HEK293T (cell line): ENCODE measurements around the gene EDARADD.
A peak's percentile ranks its signal among the peaks of the same experiment; 100 is the strongest.

ENCODE experiments used
- CTCF ChIA-PET: fragments of 350-600 bp; formaldehyde crosslinking; extraction: SDS; loops from one replicate; lab custom pipeline; 2021; ENCODE audit warnings: antibody characterized with exemption, inconsistent platforms; lab: Yijun Ruan, JAX
- POLR2A ChIA-PET: fragments of 350-600 bp; formaldehyde crosslinking; extraction: SDS; loops from one replicate; lab custom pipeline; 2020; ENCODE audit warnings: antibody characterized with exemption, inconsistent platforms; lab: Yijun Ruan, JAX
- DNase-seq: peaks from one replicate; pipeline ENCODE4 v3.0.0; 2012; ENCODE audit warnings: mixed read lengths; ENCODE audit errors: extremely low spot score
- ARNT ChIP-seq: fragments of 450-650 bp; IDR thresholded peaks from 2 replicates; pipeline ENCODE4 v1.6.1; 2017; ENCODE audit warnings: mild to moderate bottlenecking
- BHLHE40 ChIP-seq: fragments of 450-650 bp; IDR thresholded peaks from 2 replicates; pipeline ENCODE4 v1.6.1; 2016; ENCODE audit warnings: mild to moderate bottlenecking, moderate library complexity, borderline replicate concordance
- CTBP1 ChIP-seq: fragments of 450-650 bp; IDR thresholded peaks from 2 replicates; pipeline ENCODE4 v1.6.1; 2016; ENCODE audit warnings: borderline replicate concordance
- ELF4 ChIP-seq: fragments of 450-650 bp; IDR thresholded peaks from 2 replicates; pipeline ENCODE4 v1.6.1; 2017; ENCODE audit warnings: antibody characterized with exemption
- FOXA1 ChIP-seq: fragments of 450-650 bp; IDR thresholded peaks from 2 replicates; pipeline ENCODE4 v1.6.1; 2016; ENCODE audit warnings: mild to moderate bottlenecking
- FOXK2 ChIP-seq: fragments of 450-650 bp; IDR thresholded peaks from 2 replicates; pipeline ENCODE4 v1.6.1; 2016; ENCODE audit warnings: mild to moderate bottlenecking
- FOXM1 ChIP-seq: fragments of 450-650 bp; IDR thresholded peaks from 2 replicates; pipeline ENCODE4 v1.6.1; 2017; ENCODE audit warnings: mild to moderate bottlenecking, borderline replicate concordance
- HDGF ChIP-seq: fragments of 450-650 bp; IDR thresholded peaks from 2 replicates; pipeline ENCODE4 v1.6.1; 2017; ENCODE audit warnings: antibody characterized with exemption, borderline replicate concordance
- L3MBTL2 ChIP-seq: fragments of 450-650 bp; conservative IDR thresholded peaks from 2 replicates; pipeline ENCODE4 v1.6.1; 2016; ENCODE audit warnings: mild to moderate bottlenecking
- LEF1 ChIP-seq: fragments of 450-650 bp; IDR thresholded peaks from 2 replicates; pipeline ENCODE4 v1.6.1; 2017; ENCODE audit warnings: mild to moderate bottlenecking, borderline replicate concordance
- NFRKB ChIP-seq: fragments of 450-650 bp; IDR thresholded peaks from 2 replicates; pipeline ENCODE4 v1.6.1; 2016; ENCODE audit warnings: mild to moderate bottlenecking, moderate library complexity
- SP1 ChIP-seq: fragments of 450-650 bp; IDR thresholded peaks from 2 replicates; pipeline ENCODE4 v1.6.1; 2017
- SUZ12 ChIP-seq: fragments of 450-650 bp; IDR thresholded peaks from 2 replicates; pipeline ENCODE4 v1.6.1; 2016; ENCODE audit warnings: mild to moderate bottlenecking
- TARDBP ChIP-seq: fragments of 450-650 bp; IDR thresholded peaks from 2 replicates; pipeline ENCODE4 v1.6.1; 2016
- ZNF384 ChIP-seq: fragments of 450-650 bp; IDR thresholded peaks from 2 replicates; pipeline ENCODE4 v1.6.1; 2016
- TF ChIP-seq, protein P1 (sequence below): fragments of 450-650 bp; IDR thresholded peaks from 2 replicates; pipeline ENCODE4 v1.6.1; 2016

The EDARADD gene

DNA sequence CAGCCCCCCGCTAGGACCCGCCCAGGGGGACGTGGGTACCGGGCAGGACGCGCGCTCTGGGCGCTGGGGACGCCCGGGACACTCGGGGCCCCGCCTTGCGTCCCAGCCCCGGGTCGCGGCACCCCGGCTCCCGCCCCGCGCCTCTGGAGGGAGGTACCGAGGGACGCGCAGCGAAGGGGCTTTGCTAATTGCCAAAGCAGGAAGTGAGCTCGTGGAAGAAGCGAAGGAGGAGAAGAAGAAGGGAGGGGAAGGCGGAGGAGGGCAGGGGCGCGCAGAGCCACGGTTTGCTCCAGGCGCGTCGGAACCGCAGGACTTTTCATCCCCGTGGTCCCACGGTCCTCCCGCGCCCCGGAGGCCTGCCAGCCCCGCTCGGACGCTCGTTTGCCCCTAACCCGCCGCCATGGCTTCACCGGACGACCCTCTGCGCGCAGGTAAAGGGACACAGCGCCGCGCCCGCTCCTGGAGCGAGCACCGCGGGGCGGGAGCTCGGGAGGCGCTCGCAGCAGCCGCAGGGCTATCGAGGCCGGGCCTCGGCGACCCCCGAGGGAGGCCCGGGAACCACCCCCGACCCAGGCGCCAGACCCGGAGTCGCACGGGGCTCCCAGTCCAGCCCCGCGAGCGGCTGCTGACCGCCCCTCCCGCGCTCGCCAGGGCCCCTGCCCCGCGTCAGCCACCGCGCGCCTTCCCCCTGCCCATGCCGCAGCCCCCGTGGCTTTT lies 1.3 kb downstream of the EDARADD start:
- DNase-seq: peak; percentile 70
- TF ChIP-seq FOXA1: no peak
- TF ChIP-seq FOXK2: no peak
- no peak for TF ChIP-seq ARNT
- no peak for TF ChIP-seq ZNF384
- no peak for TF ChIP-seq CTBP1
- no peak for TF ChIP-seq NFRKB
- TF ChIP-seq ELF4: no peak
- no peak for TF ChIP-seq TARDBP
- TF ChIP-seq, protein P1, sequence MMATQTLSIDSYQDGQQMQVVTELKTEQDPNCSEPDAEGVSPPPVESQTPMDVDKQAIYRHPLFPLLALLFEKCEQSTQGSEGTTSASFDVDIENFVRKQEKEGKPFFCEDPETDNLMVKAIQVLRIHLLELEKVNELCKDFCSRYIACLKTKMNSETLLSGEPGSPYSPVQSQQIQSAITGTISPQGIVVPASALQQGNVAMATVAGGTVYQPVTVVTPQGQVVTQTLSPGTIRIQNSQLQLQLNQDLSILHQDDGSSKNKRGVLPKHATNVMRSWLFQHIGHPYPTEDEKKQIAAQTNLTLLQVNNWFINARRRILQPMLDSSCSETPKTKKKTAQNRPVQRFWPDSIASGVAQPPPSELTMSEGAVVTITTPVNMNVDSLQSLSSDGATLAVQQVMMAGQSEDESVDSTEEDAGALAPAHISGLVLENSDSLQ: no peak
- no peak for TF ChIP-seq L3MBTL2
- TF ChIP-seq FOXM1: no peak
- TF ChIP-seq LEF1: no peak
- no peak for TF ChIP-seq BHLHE40
- no peak for TF ChIP-seq SUZ12
- TF ChIP-seq SP1: no peak
- no peak for TF ChIP-seq HDGF
- CTCF ChIA-PET: interaction anchor here (0.6 kb wide), 1 partner anchor 72 kb away, joined by 4 read pairs; no protein-coding TSS in a partner anchor
- POLR2A ChIA-PET: interaction anchor here (0.8 to 3.2 kb wide), 13 partner anchors 9 to 282 kb away, joined by 3 to 13 read pairs (median 4); partner anchors contain the start of gene ERO1B

DNA sequence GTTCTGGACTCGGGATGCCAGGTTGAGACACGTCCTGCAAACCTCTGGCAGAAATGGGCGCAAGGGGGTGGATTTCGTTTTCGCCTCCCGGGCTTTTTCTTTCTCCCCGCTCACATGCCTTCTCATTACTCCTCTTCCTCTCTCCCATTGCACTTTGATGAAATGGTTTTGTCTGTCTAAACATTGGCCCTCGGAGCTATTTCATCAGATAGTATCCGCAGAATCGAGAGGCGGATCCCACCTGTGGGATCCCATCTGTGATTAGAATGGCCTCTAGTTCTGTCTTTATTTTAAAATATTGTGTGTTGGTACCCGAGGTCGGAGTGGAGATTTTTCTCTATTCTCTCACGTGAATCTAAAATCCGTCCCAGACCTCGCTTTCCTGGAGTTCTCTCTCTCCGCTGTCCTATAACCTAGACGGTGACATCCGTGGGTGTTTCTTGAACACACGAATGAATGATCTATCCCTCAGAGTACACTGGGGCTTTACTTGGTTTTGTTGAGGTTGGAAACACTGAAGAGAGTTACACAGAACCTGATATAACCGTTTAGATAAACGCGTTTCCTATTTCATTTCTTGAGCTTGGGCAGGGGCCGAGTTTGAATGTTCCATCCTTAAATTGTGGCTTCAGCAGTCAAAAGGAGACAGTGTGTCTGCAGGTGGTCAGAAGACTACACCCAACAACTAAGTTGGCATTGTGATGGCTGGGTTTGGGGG lies 2.0 kb downstream of the EDARADD start:
- TF ChIP-seq HDGF (no peak), L3MBTL2 (peak; percentile 33; the same call in 1 of the 2 replicates)
- POLR2A ChIA-PET: interaction anchor here (0.7 to 3.2 kb wide), 8 partner anchors 12 to 283 kb away, joined by 3 to 13 read pairs (median 3); no protein-coding TSS in a partner anchor
- no peak for DNase-seq
- CTCF ChIA-PET: interaction anchor here (0.6 kb wide), 1 partner anchor 73 kb away, joined by 4 read pairs; no protein-coding TSS in a partner anchor

DNA sequence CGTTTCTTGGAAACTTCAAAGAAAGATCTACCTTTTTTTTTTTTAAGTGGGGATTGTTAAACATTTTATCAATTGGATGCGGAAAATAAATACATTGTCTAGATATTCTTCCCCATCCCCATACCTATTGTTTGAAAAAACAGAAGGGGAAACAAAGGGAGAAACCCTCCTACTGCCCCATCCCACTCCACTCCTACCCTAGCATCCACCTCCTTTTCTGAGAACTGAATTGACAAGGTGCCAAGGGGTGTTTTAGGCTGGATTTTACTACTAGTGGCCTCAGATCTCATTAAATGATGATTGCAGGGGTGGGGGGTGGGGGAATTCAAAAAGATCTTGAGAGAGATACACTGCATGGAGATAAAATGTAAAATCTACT lies 2.6 kb downstream of the EDARADD start:
- ChIA-PET CTCF (no interaction called here), POLR2A (interaction anchor here (1.0 to 3.2 kb wide), 2 partner anchors 14 to 26 kb away, joined by 3 to 13 read pairs; no protein-coding TSS in a partner anchor)
- DNase-seq: no peak
- TF ChIP-seq LEF1 (no peak), ARNT (no peak), ZNF384 (no peak), TARDBP (no peak), NFRKB (no peak), BHLHE40 (no peak), CTBP1 (no peak), FOXM1 (no peak), FOXK2 (no peak), ELF4 (no peak), L3MBTL2 (no peak)
- TF ChIP-seq, protein P1: no peak

DNA sequence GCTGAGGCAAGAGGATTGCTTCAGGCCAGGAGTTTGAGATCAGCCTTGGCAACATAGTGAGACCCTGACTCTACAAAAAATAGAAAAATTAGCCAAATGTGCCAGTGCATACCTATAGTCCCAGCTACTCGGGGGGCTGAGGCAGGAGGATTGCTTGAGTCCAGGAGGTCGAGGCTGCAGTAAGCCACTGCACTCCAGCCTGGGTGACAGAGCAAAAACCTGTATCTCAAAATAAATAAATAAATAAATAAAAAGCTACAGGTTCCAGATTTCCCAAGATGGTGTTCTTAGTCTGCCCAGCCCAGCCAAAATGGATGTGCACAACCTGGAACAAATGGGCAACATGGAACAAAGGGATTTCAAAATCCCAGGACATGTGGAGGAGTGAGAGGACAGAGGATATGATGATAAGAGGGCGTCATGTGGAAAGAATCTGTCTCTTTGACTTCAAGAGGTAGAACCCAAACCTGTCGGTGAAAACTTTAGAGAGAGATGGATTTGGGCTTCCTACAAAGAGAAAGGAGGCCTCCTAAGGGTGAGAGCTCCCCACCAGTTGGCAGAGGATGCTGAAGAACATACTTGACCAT lies 3.2 kb downstream of the EDARADD start:
- DNase-seq: no peak
- POLR2A ChIA-PET: interaction anchor here (3.2 kb wide), 1 partner anchor 13 kb away, joined by 13 read pairs; no protein-coding TSS in a partner anchor
- TF ChIP-seq ELF4: no peak
- TF ChIP-seq L3MBTL2: no peak
- no peak for TF ChIP-seq ZNF384
- no peak for TF ChIP-seq LEF1
- TF ChIP-seq NFRKB: no peak
- no peak for TF ChIP-seq FOXA1
- TF ChIP-seq FOXK2: no peak
- TF ChIP-seq CTBP1: no peak
- no peak for TF ChIP-seq SUZ12
- no peak for TF ChIP-seq SP1
- CTCF ChIA-PET: no interaction called here

DNA sequence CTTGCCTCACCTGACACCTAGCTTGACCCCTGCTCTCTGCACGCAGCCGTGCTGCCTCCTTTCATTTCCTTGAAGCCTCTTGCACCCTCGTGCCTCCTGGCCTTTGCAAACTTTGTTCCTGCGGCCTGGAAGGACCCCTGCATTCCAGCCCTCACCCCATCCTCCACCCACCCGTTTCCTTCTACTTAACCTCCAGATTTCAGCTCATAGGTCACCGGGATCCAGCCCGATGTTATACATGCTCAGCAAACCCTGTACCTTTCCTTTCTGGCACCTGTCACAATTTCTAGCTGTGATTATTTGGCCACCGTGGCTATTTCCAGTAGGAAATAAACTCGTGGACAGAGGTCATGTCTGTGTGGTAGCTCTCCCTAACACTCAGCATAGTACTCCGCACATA lies 4.5 kb downstream of the EDARADD start:
- TF ChIP-seq CTBP1 (no peak), SP1 (no peak), FOXM1 (no peak), BHLHE40 (no peak), ELF4 (no peak), HDGF (no peak), ZNF384 (no peak)
- DNase-seq: no peak
- POLR2A ChIA-PET: no interaction called here
- CTCF ChIA-PET: interaction anchor here (0.5 kb wide), 1 partner anchor 93 kb away, joined by 3 read pairs; no protein-coding TSS in a partner anchor
